MG63 (cell line): ENCODE results near the gene RTP3. TPM values are rescaled to one million over a fixed set of nuclear protein-coding genes. Genes with fewer than 3 reads are reported as not detected.
"Not testable (repeated sequence)": the region's sequence is repeated elsewhere in the genome, so short reads cannot be mapped to it uniquely, and the experiment has no call there.

Experiments
- DNase-seq: peaks from one replicate; pipeline ENCODE4 v3.0.0-alpha.2; 2020
- H3K27me3 ChIP-seq: fragments of 250-450 bp; sonication (Bioruptor Pico); 2 replicates; pipeline ENCODE4 v1.5.1; 2020; ENCODE audit warnings: mild to moderate bottlenecking, moderate library complexity
- H3K36me3 ChIP-seq: fragments of 250-450 bp; sonication (Bioruptor Pico); 2 replicates; pipeline ENCODE4 v1.5.1; 2020; ENCODE audit warnings: mild to moderate bottlenecking, moderate library complexity
- H3K4me3 ChIP-seq: fragments of 250-450 bp; sonication (Bioruptor Pico); 2 replicates; pipeline ENCODE4 v1.5.1; 2020; ENCODE audit warnings: mild to moderate bottlenecking, moderate library complexity
- H3K9me3 ChIP-seq: fragments of 250-450 bp; sonication (Bioruptor Pico); 2 replicates; pipeline ENCODE4 v1.5.1; 2020; ENCODE audit warnings: mild to moderate bottlenecking, moderate library complexity
- total RNA-seq: library from RNA; depleted of rRNA; stranded (reverse); fragments of >200 nt; shearing (Covaris generic); gene quantifications from 2 replicates; pipeline ENCODE4 v1.2.3, GENCODE V29; 2014; ENCODE audit warnings: low replicate concordance; rRNA removed

Gene RTP3
- total RNA-seq, 1 experiment from 2014 or later = not detected

DNA sequence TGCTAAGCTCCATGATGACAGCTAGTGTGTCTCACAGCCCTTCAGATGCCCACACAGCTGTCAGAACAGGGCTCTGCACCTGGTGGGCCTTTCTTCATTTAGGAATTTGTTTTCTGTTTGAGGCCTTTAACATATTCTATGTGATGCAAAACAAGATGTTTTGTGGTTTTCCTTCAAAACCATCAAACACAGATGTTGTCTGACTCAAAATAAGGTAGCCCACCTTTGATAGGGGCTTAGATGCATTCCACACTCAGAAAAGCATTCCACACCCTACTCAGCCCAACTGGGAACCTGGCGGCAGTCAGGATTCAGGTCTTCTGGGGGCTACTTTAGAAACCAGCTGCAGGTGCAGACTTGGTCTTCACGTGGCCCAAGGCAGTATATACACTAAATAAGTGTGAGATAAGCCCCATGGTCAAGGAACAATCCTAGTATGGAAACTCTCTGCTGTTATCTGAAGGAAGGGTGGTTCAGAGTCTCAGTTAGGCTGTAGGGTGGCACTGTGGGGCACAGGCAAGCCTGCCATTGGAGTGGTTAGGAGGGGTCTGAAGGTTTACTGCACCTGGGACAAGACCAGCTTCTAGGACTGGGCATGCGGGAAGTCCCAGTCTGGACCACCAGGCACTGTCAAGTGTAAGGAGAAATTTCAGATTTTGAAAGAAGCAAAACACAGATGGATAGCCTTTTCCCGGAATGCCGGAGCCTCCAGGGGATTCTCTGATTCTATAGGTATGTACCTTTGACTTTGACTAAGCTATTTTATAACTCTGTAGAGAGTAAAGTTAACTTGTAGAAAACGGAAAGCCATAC, 48.2 kb downstream of the RTP3 start:
- Histone ChIP-seq H3K4me3 (no peak overlapping the region), H3K27me3 (no peaks in the 10 kb centered on the region), H3K9me3 (no peaks in the 10 kb centered on the region), H3K36me3 (no peaks in the 10 kb centered on the region)
- no peak for DNase-seq

DNA sequence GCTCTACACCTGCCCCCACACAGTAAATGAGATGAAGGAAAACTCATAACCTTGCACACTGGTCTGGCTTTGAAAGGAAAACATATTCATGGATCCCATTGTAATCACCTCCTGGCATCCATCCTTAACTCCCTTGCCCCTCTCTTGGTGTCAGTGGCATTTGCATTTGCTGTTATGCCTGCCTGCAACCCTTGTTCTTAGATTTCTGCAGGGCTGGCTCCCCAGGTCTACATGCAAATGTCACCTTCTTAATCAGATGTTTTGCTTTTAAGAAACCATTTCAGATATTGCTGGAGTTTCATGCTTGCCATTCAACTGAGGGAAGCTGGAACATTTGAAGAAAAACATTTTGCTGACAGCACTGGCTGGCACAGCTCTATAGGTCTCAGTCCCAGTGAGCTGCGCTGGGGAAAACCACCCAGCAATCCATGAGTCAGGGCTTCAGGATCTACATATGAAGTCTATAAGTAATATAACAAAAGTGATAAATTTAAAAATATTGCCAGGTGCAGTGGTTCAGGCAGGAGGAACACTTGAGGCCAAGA, 49.2 kb downstream of the RTP3 start:
- Histone ChIP-seq H3K36me3 (no peaks in the 10 kb centered on the region), H3K9me3 (no peaks in the 10 kb centered on the region), H3K4me3 (no peak overlapping the region), H3K27me3 (no peaks in the 10 kb centered on the region)
- DNase-seq = peak; percentile 38

DNA sequence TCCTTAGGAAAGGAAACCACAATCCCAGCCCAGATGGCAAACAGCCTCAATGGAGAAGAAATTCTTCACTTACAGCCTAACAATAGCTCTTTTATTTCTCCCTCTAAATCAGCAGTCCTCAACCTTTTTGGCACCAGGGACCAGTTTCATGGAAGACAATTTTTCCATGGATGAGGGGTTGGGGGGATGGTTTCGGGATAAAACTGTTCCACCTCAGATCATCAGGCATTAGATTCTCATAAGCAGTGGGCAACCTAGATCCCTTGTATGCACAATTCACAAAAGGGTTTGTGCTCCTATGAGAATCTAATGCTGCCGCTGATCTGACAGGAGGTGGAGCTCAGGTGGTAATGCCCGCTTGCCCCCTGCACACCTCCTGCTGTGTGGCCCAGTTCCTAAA, 50.8 kb downstream of the RTP3 start:
- not testable (repeated sequence) for H3K27me3 ChIP-seq, H3K4me3 ChIP-seq, H3K36me3 ChIP-seq, DNase-seq, H3K9me3 ChIP-seq

DNA sequence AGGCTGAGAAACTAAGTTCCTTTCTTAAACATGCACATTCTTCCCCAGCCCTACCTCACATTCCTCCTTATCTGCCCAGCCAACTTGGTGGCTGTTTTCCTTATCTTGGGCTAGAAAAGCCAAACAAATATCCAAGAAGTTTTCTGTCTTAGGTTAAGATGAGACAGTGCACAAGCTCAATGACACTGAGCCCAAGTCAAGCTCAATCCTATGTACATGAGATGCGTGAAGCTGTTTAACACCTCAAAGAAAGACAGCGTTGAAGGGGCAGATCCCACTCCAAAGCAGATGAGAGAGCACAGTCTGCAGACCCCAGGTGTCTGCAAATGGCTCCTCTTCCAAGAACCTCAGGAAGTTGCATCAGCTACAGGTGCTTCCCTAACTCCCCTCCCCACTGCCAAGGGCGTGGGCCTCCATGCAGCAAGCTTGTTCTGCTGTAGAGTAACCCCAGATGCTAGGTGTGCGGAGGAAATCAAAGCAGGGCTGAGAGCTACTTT, 51.7 kb downstream of the RTP3 start:
- no peaks in the 10 kb centered on the region for H3K9me3 ChIP-seq
- no peak overlapping the region for H3K4me3 ChIP-seq
- H3K36me3 ChIP-seq = no peaks in the 10 kb centered on the region
- H3K27me3 ChIP-seq = no peaks in the 10 kb centered on the region
- DNase-seq = no peak

DNA sequence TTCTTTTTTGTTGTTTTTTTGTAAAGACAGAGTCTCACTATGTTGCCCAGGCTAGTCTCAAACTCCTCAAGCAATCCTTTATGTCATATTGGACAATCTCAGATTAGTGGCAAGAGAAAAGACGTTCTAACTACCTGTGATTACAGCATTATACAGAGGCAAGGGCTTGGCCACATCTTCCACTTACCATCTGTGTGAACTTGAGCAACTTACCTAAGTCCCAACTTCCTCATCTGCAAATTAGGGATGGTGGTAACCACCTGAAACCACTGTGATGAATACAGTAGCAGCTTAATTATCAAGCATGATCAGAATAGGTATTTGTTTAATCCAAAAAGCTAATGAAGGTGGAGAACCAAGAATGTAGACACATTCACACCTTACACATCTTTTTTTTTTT, 52.2 kb downstream of the RTP3 start:
- Histone ChIP-seq H3K36me3 (no peaks in the 10 kb centered on the region), H3K4me3 (no peak overlapping the region)

More for the DNA sequence above, 52.2 kb downstream of the RTP3 start:
- no peaks in the 10 kb centered on the region; the same call in 1 of the 2 replicates for H3K9me3 ChIP-seq
- DNase-seq = no peak
- no peaks in the 10 kb centered on the region for H3K27me3 ChIP-seq

Other genes with a start within 250 kb of the RTP3 start
- not detected in 2 replicates for gene CCR2, start 143.9 kb upstream of the RTP3 start, total RNA-seq
- gene CCR5, start 127.0 kb upstream of the RTP3 start, total RNA-seq = not detected in 2 replicates
- not detected in 2 replicates for gene CCRL2, start 90.7 kb upstream of the RTP3 start, total RNA-seq
- gene LTF, start 33.1 kb upstream of the RTP3 start, total RNA-seq = not detected in 2 replicates
- gene LRRC2, start 68.3 kb downstream of the RTP3 start, total RNA-seq = 0.10 and 0.36 TPM in 2 replicates
- not detected in 2 replicates for gene FAM240A, start 114.5 kb downstream of the RTP3 start, total RNA-seq
- 0.69 and 1.2 TPM in 2 replicates for gene ALS2CL, start 195.7 kb downstream of the RTP3 start, total RNA-seq
- gene TMIE, start 203.4 kb downstream of the RTP3 start, total RNA-seq = not detected in 2 replicates
- not detected in 2 replicates for gene PRSS50, start 219.9 kb downstream of the RTP3 start, total RNA-seq